HL-60/S4 treated with phorbol 12-myristate 13-acetate at 8.2 ng/mL for 4 days and 3 days (cell line): Measurements from ENCODE around the gene OLIG2.

Experiments
- in situ Hi-C: fragments of 300-500 bp; cut with MboI; formaldehyde crosslinking; loops from 2 replicates; pipeline ENCODE4 v1.15.0; 2022; ENCODE audit warnings: low sequenced_read_pairs

Gene OLIG2

GRCh38 chr21:33031152-33031911 lies 5.6 kb downstream of the OLIG2 start:
- in situ Hi-C loops = no loop called here

- in situ Hi-C loops = no loop called here
Observed at GRCh38 chr21:33032434-33033047, 6.8 kb downstream of the OLIG2 start.

DNA sequence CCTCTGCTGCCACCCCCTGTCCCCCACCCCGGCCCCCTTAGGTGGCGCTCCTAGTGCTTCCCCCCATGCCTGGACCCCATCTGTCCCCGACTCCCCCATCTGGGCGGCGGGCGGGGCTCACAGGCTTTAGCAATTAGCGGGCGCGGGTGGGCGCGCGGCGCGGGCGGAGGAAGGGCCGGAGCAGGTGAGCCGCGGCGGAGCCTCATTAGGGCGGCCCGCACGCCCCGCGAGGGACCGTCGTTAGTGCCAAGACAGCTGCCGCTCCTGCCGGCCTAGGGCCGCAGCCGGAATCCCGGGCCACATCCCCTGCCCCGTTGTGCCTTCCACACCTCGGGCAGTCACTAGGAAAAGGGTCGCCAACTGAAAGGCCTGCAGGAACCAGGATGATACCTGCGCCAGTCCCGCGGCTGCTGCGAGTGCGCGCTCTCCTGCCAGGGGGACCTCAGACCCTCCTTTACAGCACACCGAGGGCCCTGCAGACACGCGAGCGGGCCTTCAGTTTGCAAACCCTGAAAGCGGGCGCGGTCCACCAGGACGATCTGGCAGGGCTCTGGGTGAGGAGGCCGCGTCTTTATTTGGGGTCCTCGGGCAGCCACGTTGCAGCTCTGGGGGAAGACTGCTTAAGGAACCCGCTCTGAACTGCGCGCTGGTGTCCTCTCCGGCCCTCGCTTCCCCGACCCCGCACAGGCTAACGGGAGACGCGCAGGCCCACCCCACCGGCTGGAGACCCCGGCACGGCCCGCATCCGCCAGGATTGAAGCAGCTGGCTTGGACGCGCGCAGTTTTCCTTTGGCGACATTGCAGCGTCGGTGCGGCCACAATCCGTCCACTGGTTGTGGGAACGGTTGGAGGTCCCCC lies 7.6 kb downstream of the OLIG2 start:
- in situ Hi-C loops = no loop called here

DNA sequence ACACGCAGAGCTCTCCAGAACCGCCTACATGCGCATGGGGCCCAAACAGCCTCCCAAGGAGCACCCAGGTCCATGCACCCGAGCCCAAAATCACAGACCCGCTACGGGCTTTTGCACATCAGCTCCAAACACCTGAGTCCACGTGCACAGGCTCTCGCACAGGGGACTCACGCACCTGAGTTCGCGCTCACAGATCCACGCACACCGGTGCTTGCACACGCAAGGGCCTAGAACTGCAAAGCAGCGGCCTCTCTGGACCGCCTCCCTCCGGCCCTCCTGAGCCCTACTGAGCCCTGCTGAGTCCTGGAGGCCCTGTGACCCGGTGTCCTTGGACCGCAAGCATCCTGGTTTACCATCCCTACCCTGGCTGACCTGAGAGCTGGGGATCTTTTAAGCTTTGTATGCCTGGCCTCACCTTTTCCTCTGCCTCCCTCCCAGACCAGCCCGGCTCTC lies 8.3 kb downstream of the OLIG2 start:
- in situ Hi-C loops = no loop called here

DNA sequence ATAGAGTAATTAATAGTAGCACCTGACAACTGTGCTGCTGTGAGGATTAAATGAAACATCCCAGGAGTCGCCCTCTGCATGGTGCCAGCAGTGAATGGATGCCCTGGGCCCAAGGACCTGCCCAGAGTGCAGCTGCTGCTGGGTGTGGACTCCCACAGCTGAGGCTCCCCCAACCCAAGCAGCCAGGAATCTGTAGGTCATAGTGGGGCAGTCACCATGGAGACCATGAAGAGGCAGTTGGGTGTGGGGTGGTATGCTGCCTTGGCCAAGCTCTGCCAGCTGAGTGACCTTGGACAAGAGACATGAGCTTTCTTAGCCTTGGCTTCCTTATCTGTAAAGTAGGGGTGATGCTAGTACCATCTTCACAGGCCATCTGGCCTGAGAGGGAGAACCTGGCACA lies 9.4 kb downstream of the OLIG2 start:
- in situ Hi-C loops = no loop called here

DNA sequence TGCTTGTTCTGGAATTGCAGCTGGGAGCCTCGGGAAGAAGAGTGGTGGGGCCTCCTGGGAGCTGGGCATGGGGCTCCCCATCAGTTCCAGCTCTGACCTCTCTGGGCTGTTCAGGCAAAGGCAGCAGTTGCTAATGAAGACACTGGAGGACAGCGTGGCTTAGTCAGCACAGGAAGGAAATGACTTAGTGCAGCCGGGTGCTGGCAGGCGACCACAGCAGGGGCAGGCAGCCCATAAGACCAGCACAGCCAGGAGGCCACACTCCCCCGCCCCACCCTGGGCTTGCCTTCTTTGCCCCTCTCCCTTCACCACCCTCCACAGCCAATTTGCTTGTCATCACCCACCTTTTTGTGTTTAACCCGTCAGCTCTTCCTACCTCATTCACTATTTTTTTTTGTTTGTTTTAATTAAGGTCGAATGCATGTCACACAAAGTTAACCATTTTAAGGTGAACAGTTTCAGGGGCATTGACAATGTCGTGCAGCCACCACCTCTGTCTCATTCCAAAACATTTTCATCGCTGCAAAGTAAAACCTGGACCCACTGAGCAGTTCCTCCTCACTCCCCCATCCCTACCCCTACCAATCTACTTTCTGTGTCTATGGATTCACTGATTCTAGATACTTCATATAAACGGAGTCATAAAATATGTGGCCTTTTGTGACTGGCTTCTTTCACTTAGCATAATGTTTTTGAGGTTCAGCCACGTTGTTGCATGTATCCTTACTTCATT lies 10.9 kb downstream of the OLIG2 start:
- in situ Hi-C loops = no loop called here

DNA sequence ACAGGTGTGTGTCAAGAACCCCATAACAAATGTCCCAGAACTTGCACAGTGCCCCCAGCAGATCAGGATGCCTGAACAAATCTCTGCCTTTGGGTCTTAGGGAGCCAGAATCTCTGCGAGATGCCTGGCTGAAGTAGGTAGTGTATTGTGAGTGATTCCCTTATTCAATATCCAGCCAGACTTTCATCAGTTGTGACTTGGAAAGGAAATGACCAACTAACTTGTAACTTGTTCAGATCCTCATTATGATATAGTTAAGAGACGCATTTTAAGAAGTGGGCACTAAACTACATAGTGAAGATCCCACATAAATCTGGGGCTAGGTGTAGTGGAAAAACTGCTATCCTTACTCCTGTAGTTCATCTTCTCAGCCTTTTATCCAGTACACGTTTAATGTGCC lies 11.8 kb downstream of the OLIG2 start:
- in situ Hi-C loops = no loop called here

- in situ Hi-C loops = no loop called here
Observed at GRCh38 chr21:33039536-33039935, 13.8 kb downstream of the OLIG2 start.

- in situ Hi-C loops = no loop called here
Observed at GRCh38 chr21:33040215-33040614, 14.5 kb downstream of the OLIG2 start.

DNA sequence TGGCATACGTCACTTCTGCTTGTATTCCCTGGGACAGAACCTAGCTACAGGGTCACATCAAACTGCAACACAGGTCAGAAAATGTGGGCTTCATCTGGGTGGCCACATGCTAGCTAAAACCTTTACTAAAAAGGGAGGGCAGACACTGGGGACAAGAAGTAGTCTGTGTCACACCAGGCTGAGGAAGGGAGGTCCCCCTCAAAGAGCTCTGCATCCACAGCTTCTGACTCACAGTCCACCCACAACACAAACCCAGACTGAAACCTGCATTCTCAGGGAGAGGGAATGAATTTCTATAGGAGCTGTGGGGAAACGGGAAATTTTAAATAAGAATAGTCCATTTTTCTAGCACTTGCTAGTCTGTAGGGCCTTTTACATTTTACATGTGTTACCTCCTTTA lies 16.2 kb downstream of the OLIG2 start:
- in situ Hi-C loops = no loop called here

GRCh38 chr21:33042812-33043211 lies 17.1 kb downstream of the OLIG2 start:
- in situ Hi-C loops = no loop called here

- in situ Hi-C loops = no loop called here
Observed at GRCh38 chr21:33046455-33046854, 20.7 kb downstream of the OLIG2 start.

DNA sequence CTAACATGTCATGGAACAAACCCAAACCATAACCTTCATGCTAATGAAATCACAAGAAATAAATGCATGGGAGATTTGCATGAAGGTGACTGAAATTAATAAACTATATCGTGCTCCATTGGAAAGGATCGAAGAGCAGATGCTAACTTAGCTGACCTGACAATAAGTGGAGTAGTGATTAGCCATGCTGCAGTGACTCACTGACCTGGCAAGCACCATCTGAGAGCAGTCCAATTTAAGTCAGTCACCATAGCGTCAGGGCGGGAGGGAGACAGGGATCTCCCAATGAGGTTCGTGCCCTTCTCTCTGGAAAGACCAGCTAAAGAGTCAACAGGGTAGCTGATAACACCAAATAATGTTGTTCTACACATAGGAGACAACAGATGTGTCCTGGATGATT lies 21.5 kb downstream of the OLIG2 start:
- in situ Hi-C loops = no loop called here

GRCh38 chr21:33051925-33052324 lies 26.2 kb downstream of the OLIG2 start:
- in situ Hi-C loops = no loop called here

- in situ Hi-C loops = no loop called here
Observed at GRCh38 chr21:33053951-33054350, 28.2 kb downstream of the OLIG2 start.

- in situ Hi-C loops = no loop called here
Observed at GRCh38 chr21:33055991-33056390, 30.3 kb downstream of the OLIG2 start.

- in situ Hi-C loops = no loop called here
Observed at GRCh38 chr21:33057385-33057940, 31.7 kb downstream of the OLIG2 start.

DNA sequence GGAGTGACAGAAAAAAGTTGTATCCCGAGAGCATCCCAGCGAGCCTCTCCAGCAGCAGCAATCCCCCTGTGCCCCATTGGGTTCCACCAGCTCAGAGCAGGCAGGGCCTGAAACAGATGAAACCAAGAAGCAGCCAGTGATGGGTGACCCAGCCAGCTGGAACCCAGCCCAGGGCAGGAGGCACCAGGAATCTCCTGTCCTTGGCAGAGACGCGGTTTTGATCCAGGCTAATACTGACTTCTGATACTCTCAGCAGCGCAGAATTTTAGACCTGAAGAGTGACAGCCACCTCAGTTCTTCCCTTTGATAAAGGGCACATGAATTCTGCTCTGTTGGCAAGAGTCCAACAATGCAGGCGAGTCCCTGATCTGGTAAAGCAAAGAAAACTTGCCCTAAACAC lies 32.8 kb downstream of the OLIG2 start:
- in situ Hi-C loops = no loop called here

- in situ Hi-C loops = no loop called here
Observed at GRCh38 chr21:33058957-33059356, 33.2 kb downstream of the OLIG2 start.

GRCh38 chr21:33059380-33059841 lies 33.7 kb downstream of the OLIG2 start:
- in situ Hi-C loops = no loop called here

DNA sequence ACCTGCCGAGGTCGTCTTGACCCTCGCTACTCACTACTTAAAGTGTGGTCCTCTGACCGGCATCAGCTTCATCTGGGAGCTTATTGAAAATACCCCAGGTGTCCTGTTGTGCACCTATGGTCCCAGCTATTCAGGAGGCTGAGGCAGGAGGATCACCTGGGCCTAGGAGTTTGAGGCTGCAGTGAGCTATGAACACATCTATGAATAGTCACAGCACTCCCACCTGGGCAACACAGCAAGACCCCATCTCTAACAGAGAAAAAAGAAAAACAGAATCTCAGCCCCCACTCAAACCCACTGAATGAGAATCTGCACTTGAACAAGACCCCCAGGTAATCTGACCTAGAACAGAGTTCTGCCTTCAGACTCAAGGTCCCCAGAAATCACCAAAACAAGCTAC lies 35.5 kb downstream of the OLIG2 start:
- in situ Hi-C loops = no loop called here
